Measurements from ENCODE around the gene TTC36. TPM values are rescaled to one million over a fixed set of nuclear protein-coding genes. Genes with fewer than 3 reads are reported as not detected.

TTC36 gene
- total and polyA plus RNA-seq, 2 experiments from 2014 or later: 0.40 to 1.0 TPM

GRCh38 chr11:118547132-118547531 is 19.9 kb downstream of the TTC36 start:
- no peak for ATAC-seq
- H3K36me3 ChIP-seq (ENCODE audit: insufficient read depth): peaks cover 4% of the 10 kb centered on the region; the same call in 1 of the 2 replicates
- no peaks in the 10 kb centered on the region for H3K9me2 ChIP-seq (ENCODE audit: insufficient read depth)
- no peak overlapping the region for H3K27ac Mint-ChIP-seq
- H3K4me3 ChIP-seq: no peak overlapping the region
- no peaks in the 10 kb centered on the region for H3K4me1 ChIP-seq (ENCODE audit: insufficient read depth)
- no peak overlapping the region for H2AFZ ChIP-seq
- H3K36me3 Mint-ChIP-seq (ENCODE audit: low read depth): peaks cover 10% of the 10 kb centered on the region; the same call in 2 of the 3 replicates
- no peaks in the 10 kb centered on the region for H3K4me1 Mint-ChIP-seq
- no peaks in the 10 kb centered on the region for H3K9me3 Mint-ChIP-seq
- no peaks in the 10 kb centered on the region for H3K27me3 ChIP-seq (ENCODE audit: insufficient read depth)
- peaks cover 4% of the 10 kb centered on the region for H3K27me3 Mint-ChIP-seq (ENCODE audit: insufficient read depth, low read depth, poor library complexity)
- TF ChIP-seq STAT1 (IDR thresholded peaks at IDR 0.05; ENCODE audit: unreplicated experiment) (no peak), CREB1 (CRISPR knock-in tag; IDR thresholded peaks at IDR 0.05; ENCODE audit: low read depth) (no peak), JUNB (IDR thresholded peaks at IDR 0.05; ENCODE audit: unreplicated experiment) (no peak), EZH2phosphoT487 (IDR thresholded peaks at IDR 0.05; ENCODE audit: unreplicated experiment) (no peak), ZNF331 (CRISPR knock-in tag; IDR thresholded peaks at IDR 0.05; ENCODE audit: low read depth) (no peak), NANOG (IDR thresholded peaks at IDR 0.05; ENCODE audit: borderline replicate concordance) (no peak), REST (IDR thresholded peaks at IDR 0.05; ENCODE audit: unreplicated experiment) (no peak)
- no peaks in the 10 kb centered on the region for H3K79me2 ChIP-seq (replicated peaks; ENCODE audit: insufficient read depth)
- DNase-seq (ENCODE audit: low spot score): no peak
- H3F3A ChIP-seq (replicated peaks; ENCODE audit: low read depth): no peaks in the 10 kb centered on the region
- H3K27ac ChIP-seq (ENCODE audit: low read depth): no peak overlapping the region
- no peak overlapping the region for H3K4me2 ChIP-seq
- no peak overlapping the region for H3K4me3 Mint-ChIP-seq
- H4K20me1 ChIP-seq (replicated peaks; ENCODE audit: insufficient read depth): no peaks in the 10 kb centered on the region

GRCh38 chr11:118552341-118552740 is 25.1 kb downstream of the TTC36 start:
- Mint-ChIP-seq H3K36me3 (ENCODE audit: low read depth) (peaks cover 27% of the 10 kb centered on the region; the same call in 2 of the 3 replicates), H3K9me3 (no peaks in the 10 kb centered on the region), H3K27ac (no peak overlapping the region), H3K4me1 (no peaks in the 10 kb centered on the region), H3K4me3 (no peak overlapping the region), H3K27me3 (ENCODE audit: insufficient read depth, low read depth, poor library complexity) (peaks cover 4% of the 10 kb centered on the region)
- Histone ChIP-seq H3K36me3 (ENCODE audit: insufficient read depth) (peaks cover 4% of the 10 kb centered on the region; the same call in 1 of the 2 replicates), H3K27me3 (ENCODE audit: insufficient read depth) (no peaks in the 10 kb centered on the region), H3K27ac (ENCODE audit: low read depth) (no peak overlapping the region), H3K4me2 (no peak overlapping the region), H3K4me1 (ENCODE audit: insufficient read depth) (no peaks in the 10 kb centered on the region), H3F3A (replicated peaks; ENCODE audit: low read depth) (no peaks in the 10 kb centered on the region), H3K4me3 (no peak overlapping the region), H3K9me2 (ENCODE audit: insufficient read depth) (no peaks in the 10 kb centered on the region), H2AFZ (no peak overlapping the region), H4K20me1 (replicated peaks; ENCODE audit: insufficient read depth) (no peaks in the 10 kb centered on the region), H3K79me2 (replicated peaks; ENCODE audit: insufficient read depth) (no peaks in the 10 kb centered on the region)
- TF ChIP-seq REST (IDR thresholded peaks at IDR 0.05; ENCODE audit: unreplicated experiment): no peak
- DNase-seq (ENCODE audit: low spot score) (no peak), ATAC-seq (no peak)

All from GM23338 (cell line).